ENCODE data around the gene RHOH. TPM values are rescaled to one million over a fixed set of nuclear protein-coding genes. Genes with fewer than 3 reads are reported as not detected.
A peak's percentile ranks its signal among the peaks of the same experiment; 100 is the strongest.
"Not testable (repeated sequence)": the region's sequence is repeated elsewhere in the genome, so short reads cannot be mapped to it uniquely, and the experiment has no call there.

Gene RHOH
- total and polyA plus RNA-seq, 10 donors = 51.4 to 112 (median 74.3) TPM

GRCh38 chr4:40294339-40294738 is 97.5 kb downstream of the RHOH start:
- peaks cover 13 to 55% (median 27%) of the 10 kb centered on the region in 6 donors for H3K4me1 ChIP-seq
- no peaks in the 10 kb centered on the region for H3K27me3 ChIP-seq (replicated peaks in 1 of 7)
- TF ChIP-seq POLR2A (IDR thresholded peaks at IDR 0.05) (no peak), CTCF (IDR thresholded peaks at IDR 0.05 in 8 of 11, conservative IDR thresholded peaks at IDR 0.05 in 3 of 11) (no peak), POLR2AphosphoS5 (IDR thresholded peaks at IDR 0.05) (no peak)
- DNase-seq = no peak
- H3K27ac ChIP-seq = no peak overlapping the region
- no peak overlapping the region for H3K4me3 ChIP-seq
- intact Hi-C loops (cut with DNase I; ENCODE audit: low total_unique reads) = no loop called here
- 87 to 91% (median 90%) methylated on average over 1 of the region's 1 CpG for WGBS, 5 donors
- peaks cover 0 to 9% (median 0%) of the 10 kb centered on the region in 8 donors for H3K9me3 ChIP-seq
- no peaks in the 10 kb centered on the region for H3K36me3 ChIP-seq

GRCh38 chr4:40295030-40295429 is 98.2 kb downstream of the RHOH start:
- peaks cover 15 to 55% (median 27%) of the 10 kb centered on the region in 6 donors for H3K4me1 ChIP-seq

GRCh38 chr4:40295572-40295971 is 98.7 kb downstream of the RHOH start:
- no peak for DNase-seq
- TF ChIP-seq POLR2AphosphoS5 (IDR thresholded peaks at IDR 0.05) (no peak), CTCF (IDR thresholded peaks at IDR 0.05 in 8 of 11, conservative IDR thresholded peaks at IDR 0.05 in 3 of 11) (no peak), POLR2A (IDR thresholded peaks at IDR 0.05) (no peak)
- intact Hi-C loops (cut with DNase I; ENCODE audit: low total_unique reads) = no loop called here
- H3K9me3 ChIP-seq = peaks cover 0 to 9% (median 0%) of the 10 kb centered on the region in 8 donors
- no peak overlapping the region for H3K4me3 ChIP-seq
- H3K27me3 ChIP-seq (replicated peaks in 1 of 7) = no peaks in the 10 kb centered on the region
- WGBS, 5 donors = 85 to 98% (median 96%) methylated on average over 4 of the region's 4 CpGs
- no peaks in the 10 kb centered on the region for H3K36me3 ChIP-seq
- peak overlapping the region in 1 of 8 donors; percentile 46 for H3K27ac ChIP-seq
- peaks cover 15 to 55% (median 28%) of the 10 kb centered on the region in 6 donors for H3K4me1 ChIP-seq

More at GRCh38 chr4:40295030-40295429, 98.2 kb downstream of the RHOH start:
- intact Hi-C loops (cut with DNase I; ENCODE audit: low total_unique reads); H3K27me3 ChIP-seq (replicated peaks in 1 of 7); H3K4me3 ChIP-seq; DNase-seq; H3K36me3 ChIP-seq; H3K9me3 ChIP-seq: not testable (repeated sequence)
- H3K27ac ChIP-seq = peak overlapping the region in 1 of 8 donors; percentile 46

Other genes with a start within 250 kb of the RHOH start
- 10 to 100 TPM; 63.5 to 90.7 (median 81.2) TPM for gene PDS5A, start 219.1 kb upstream of the RHOH start, total RNA-seq
- 10 to 100 TPM; 17.9 to 21.5 (median 20.4) TPM for gene PDS5A, start 219.1 kb upstream of the RHOH start, polyA plus RNA-seq
- 10 to 100 TPM in 6 of 7 donors, 1 to 10 TPM in 1; 7.7 to 18.7 (median 15.1) TPM for gene N4BP2, start 140.2 kb upstream of the RHOH start, total RNA-seq
- 1 to 10 TPM; 1.3 to 1.6 (median 1.5) TPM for gene N4BP2, start 140.2 kb upstream of the RHOH start, polyA plus RNA-seq
- gene CHRNA9, start 138.3 kb downstream of the RHOH start, total RNA-seq = not detected
- gene CHRNA9, start 138.3 kb downstream of the RHOH start, polyA plus RNA-seq = under 1 TPM in 2 of 3 donors, not detected in 1; 0.03 to 0.11 TPM

All from spleen (tissue), 11 donors.